SK-N-SH (cell line): Measurements from ENCODE around the gene RHOBTB3.

Experiments
- CHD2 ChIP-seq: fragments of 150-350 bp; IDR thresholded peaks from 2 replicates; pipeline ENCODE4 v1.6.1; 2018; ENCODE audit warnings: low read length; ENCODE audit not compliant: partially characterized antibody
- FOXJ3 ChIP-seq: sonication (generic); formaldehyde crosslinking; IDR thresholded peaks from 2 replicates; pipeline ENCODE4 v1.5.1; 2020; ENCODE audit warnings: mild to moderate bottlenecking, missing genetic modification reagents
- MXI1 ChIP-seq: IDR thresholded peaks from 2 replicates; pipeline ENCODE4 v1.6.1; 2012; ENCODE audit warnings: mild to moderate bottlenecking, low read depth, low read length, improper control_type of control experiment
- NFIC ChIP-seq: IDR thresholded peaks from 2 replicates; pipeline ENCODE4 v1.4.0; 2012; ENCODE audit warnings: borderline replicate concordance
- POLR2AphosphoS5 ChIP-seq: IDR thresholded peaks from 2 replicates; pipeline ENCODE4 v1.6.1; 2012; ENCODE audit warnings: low read depth, low read length
- RAD21 ChIP-seq: IDR thresholded peaks from 2 replicates; pipeline ENCODE4 v1.6.1; 2012; ENCODE audit warnings: mild to moderate bottlenecking, low read length
- YY1 ChIP-seq: IDR thresholded peaks from 2 replicates; pipeline ENCODE4 v1.4.0; 2012; ENCODE audit warnings: low read depth, mild to moderate bottlenecking
- TF ChIP-seq, protein P1 (sequence below): fragments of 200-600 bp; sonication (generic); IDR thresholded peaks from 2 replicates; pipeline ENCODE4 v1.6.1; 2017; ENCODE audit warnings: antibody characterized with exemption, mild to moderate bottlenecking, moderate library complexity

DNA sequence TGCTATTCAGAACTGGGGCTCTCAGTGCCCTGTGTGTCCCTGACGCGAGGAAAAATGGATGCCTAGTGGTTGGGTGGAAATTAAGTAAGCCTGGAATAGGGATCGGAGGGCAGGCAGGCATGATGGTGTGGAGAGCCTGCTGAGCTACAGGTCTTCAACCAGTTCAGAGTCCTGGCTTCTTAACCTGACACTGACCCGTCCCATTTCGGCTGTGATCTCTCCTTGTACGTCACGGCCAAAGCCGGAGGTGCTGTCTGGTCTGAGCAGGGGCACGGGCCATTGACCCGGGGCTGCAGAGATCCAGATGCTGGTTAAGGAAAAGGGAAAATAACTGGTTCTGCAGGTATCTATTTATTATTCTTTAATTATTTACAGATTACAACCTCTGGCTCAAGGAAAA lies 27.9 kb downstream of the RHOBTB3 start:
- TF ChIP-seq POLR2AphosphoS5 (no peak), RAD21 (no peak), YY1 (no peak), NFIC (no peak), CHD2 (no peak), MXI1 (no peak), FOXJ3 (no peak)
- TF ChIP-seq, protein P1, sequence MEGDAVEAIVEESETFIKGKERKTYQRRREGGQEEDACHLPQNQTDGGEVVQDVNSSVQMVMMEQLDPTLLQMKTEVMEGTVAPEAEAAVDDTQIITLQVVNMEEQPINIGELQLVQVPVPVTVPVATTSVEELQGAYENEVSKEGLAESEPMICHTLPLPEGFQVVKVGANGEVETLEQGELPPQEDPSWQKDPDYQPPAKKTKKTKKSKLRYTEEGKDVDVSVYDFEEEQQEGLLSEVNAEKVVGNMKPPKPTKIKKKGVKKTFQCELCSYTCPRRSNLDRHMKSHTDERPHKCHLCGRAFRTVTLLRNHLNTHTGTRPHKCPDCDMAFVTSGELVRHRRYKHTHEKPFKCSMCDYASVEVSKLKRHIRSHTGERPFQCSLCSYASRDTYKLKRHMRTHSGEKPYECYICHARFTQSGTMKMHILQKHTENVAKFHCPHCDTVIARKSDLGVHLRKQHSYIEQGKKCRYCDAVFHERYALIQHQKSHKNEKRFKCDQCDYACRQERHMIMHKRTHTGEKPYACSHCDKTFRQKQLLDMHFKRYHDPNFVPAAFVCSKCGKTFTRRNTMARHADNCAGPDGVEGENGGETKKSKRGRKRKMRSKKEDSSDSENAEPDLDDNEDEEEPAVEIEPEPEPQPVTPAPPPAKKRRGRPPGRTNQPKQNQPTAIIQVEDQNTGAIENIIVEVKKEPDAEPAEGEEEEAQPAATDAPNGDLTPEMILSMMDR, result no peak
